Prostate gland (tissue), 2 donors: ENCODE measurements around the gene SEMA7A. TPM values are rescaled to one million over a fixed set of nuclear protein-coding genes. Genes with fewer than 3 reads are reported as not detected.

Experiments used
- DNase-seq: peaks from one replicate; pipeline ENCODE4 v3.0.0-alpha.2; 2019; ENCODE audit warnings: low spot score
- H3K27ac ChIP-seq, 2 donors: fragments of 200-600 bp; sonication (generic); 2 replicates each; pipeline ENCODE4 v1.5.1; 2017 to 2019
- H3K27me3 ChIP-seq: fragments of 200-600 bp; sonication (generic); replicated peaks from 2 replicates; pipeline ENCODE4 v1.5.1; 2019; ENCODE audit not compliant: insufficient read depth
- H3K36me3 ChIP-seq, 2 donors: fragments of 200-600 bp; sonication (generic); 1 replicate in 1 of 2; 2 replicates in 1 of 2; pipeline versions ENCODE4 v1.5.1 to v1.8.1; 2017 to 2019
- H3K4me1 ChIP-seq: fragments of 200-600 bp; sonication (generic); replicated peaks from 2 replicates; pipeline ENCODE4 v1.5.1; 2019
- H3K4me3 ChIP-seq, 2 donors: fragments of 200-600 bp; sonication (generic); 2 replicates each; pipeline ENCODE4 v1.5.1; 2017 to 2019
- H3K9me3 ChIP-seq: fragments of 200-600 bp; sonication (generic); 2 replicates; pipeline ENCODE4 v1.5.1; 2017
- CTCF ChIP-seq, 4 experiments: fragments of 200-600 bp in 2 of 4; fragments of 450-650 bp in 2 of 4; sonication (generic) in 2 of 4; IDR thresholded peaks; 1 replicate in 3 of 4; 2 replicates in 1 of 4; pipeline ENCODE4 v1.5.1; 2016 to 2019; ENCODE audit warnings: antibody characterized with exemption in 4 of 4, mild to moderate bottlenecking in 2 of 4, moderate library complexity in 2 of 4
- POLR2A ChIP-seq: fragments of 450-650 bp; IDR thresholded peaks from one replicate; pipeline ENCODE4 v1.6.1; 2016; ENCODE audit warnings: antibody characterized with exemption, mild to moderate bottlenecking
- POLR2AphosphoS5 ChIP-seq: sonication (generic); formaldehyde crosslinking; IDR thresholded peaks from one replicate; pipeline ENCODE4 v1.6.1; 2017; ENCODE audit warnings: antibody characterized with exemption
- WGBS: methylation state at CpG from one replicate; pipeline ENCODE4 v1.1.5; 2018; 5-methylcytosine and 5-hydroxymethylcytosine counted together
- intact Hi-C: fragments of 100-400 bp; cut with DNase I; formaldehyde crosslinking; loops from one replicate; pipeline ENCODE4 v1.14.2; 2022
- total RNA-seq, 2 donors: library from RNA; depleted of rRNA; stranded (reverse); fragments of >200 nt; gene quantifications; one replicate each; pipeline ENCODE4 v1.1.0, GENCODE V29; 2016

The SEMA7A gene
- total RNA-seq, 2 donors from 2014 or later: 1.3 to 171 TPM

DNA sequence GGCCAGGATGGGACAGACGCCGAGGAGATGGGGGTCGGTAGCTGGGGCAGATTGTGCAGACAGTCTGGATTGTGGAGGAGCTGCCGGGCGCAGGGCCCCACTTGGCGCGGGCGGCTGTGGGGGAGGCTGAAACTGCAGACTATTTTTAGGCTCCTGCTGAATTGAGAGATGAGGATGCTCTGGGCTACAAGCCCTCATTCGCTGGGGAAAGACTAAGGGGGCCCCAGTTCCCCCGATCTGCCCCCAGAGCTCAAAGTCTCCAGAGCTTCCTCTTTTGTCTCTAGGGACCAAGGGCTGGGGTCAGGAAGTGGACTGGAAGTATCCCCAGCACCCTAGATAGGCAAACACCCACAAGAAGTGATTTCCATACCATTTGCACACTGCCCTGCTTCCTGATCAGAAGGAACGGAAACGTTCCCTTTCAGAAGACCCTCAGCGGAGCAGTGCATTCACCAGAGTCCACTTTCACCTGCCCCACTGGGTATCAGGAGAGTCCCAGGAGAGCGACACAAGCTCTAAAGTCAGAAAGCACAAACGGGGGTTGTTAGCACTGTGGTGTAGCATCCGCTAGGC lies 29.7 kb downstream of the SEMA7A start:
- no peak for TF ChIP-seq POLR2A
- TF ChIP-seq CTCF (IDR thresholded peaks at IDR 0.05): no peak
- TF ChIP-seq POLR2AphosphoS5: no peak
- Histone ChIP-seq H3K27me3 (peaks cover 3% of the 10 kb centered on the region), H3K9me3 (no peaks in the 10 kb centered on the region), H3K27ac (no peak overlapping the region), H3K36me3 (no peaks in the 10 kb centered on the region), H3K4me3 (no peak overlapping the region), H3K4me1 (no peaks in the 10 kb centered on the region)
- 58% methylated on average over 16 of the region's 16 CpGs for WGBS
- no peak for DNase-seq
- intact Hi-C loops: no loop called here

DNA sequence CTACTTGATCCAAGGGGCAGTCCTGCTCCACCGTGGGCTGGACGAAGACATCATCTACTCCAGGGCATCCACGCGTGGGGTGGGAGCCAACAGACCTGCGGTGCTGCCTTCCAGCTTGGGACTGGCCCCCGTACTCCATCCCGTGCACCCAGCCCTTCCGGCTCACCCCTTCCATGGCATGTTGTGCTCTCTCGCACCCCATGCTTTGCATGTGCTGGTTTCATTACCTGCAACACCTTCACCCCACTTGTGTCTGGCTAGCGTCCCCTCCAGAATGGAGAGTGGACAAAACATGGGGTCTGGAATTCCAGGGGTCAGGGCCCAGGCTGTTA lies 30.2 kb downstream of the SEMA7A start:
- no peaks in the 10 kb centered on the region for H3K9me3 ChIP-seq

GRCh38 chr15:74402873-74403587 lies 30.7 kb downstream of the SEMA7A start:
- intact Hi-C loops: no loop called here
- Histone ChIP-seq H3K9me3 (no peaks in the 10 kb centered on the region), H3K4me3 (no peak overlapping the region), H3K4me1 (no peaks in the 10 kb centered on the region), H3K36me3 (no peaks in the 10 kb centered on the region), H3K27me3 (peaks cover 3% of the 10 kb centered on the region), H3K27ac (no peak overlapping the region)
- WGBS: 83% methylated on average over 13 of the region's 13 CpGs
- DNase-seq: no peak
- no peak for TF ChIP-seq POLR2AphosphoS5
- TF ChIP-seq CTCF (IDR thresholded peaks at IDR 0.05): no peak
- TF ChIP-seq POLR2A: no peak

More for the DNA sequence above, 30.2 kb downstream of the SEMA7A start:
- no peaks in the 10 kb centered on the region for H3K4me1 ChIP-seq
- TF ChIP-seq POLR2A (no peak), CTCF (IDR thresholded peaks at IDR 0.05) (no peak), POLR2AphosphoS5 (no peak)
- peaks cover 3% of the 10 kb centered on the region for H3K27me3 ChIP-seq
- intact Hi-C loops: no loop called here
- 87% methylated on average over 10 of the region's 10 CpGs for WGBS
- no peaks in the 10 kb centered on the region for H3K36me3 ChIP-seq
- no peak overlapping the region for H3K27ac ChIP-seq
- DNase-seq: no peak
- H3K4me3 ChIP-seq: no peak overlapping the region

- Histone ChIP-seq H3K27ac (no peak overlapping the region), H3K36me3 (no peaks in the 10 kb centered on the region), H3K4me1 (no peaks in the 10 kb centered on the region), H3K4me3 (no peak overlapping the region), H3K9me3 (no peaks in the 10 kb centered on the region), H3K27me3 (peaks cover 3% of the 10 kb centered on the region)
- intact Hi-C loops: no loop called here
- no peak for TF ChIP-seq POLR2A
- no peak for TF ChIP-seq POLR2AphosphoS5
- TF ChIP-seq CTCF (IDR thresholded peaks at IDR 0.05): no peak
- WGBS: 91% methylated on average over 5 of the region's 5 CpGs
- no peak for DNase-seq
Measured at GRCh38 chr15:74402337-74402841, 31.4 kb downstream of the SEMA7A start.
